Measurements from ENCODE around the gene WDR18.
A peak's percentile ranks its signal among the peaks of the same experiment; 100 is the strongest.

WDR18 gene

DNA sequence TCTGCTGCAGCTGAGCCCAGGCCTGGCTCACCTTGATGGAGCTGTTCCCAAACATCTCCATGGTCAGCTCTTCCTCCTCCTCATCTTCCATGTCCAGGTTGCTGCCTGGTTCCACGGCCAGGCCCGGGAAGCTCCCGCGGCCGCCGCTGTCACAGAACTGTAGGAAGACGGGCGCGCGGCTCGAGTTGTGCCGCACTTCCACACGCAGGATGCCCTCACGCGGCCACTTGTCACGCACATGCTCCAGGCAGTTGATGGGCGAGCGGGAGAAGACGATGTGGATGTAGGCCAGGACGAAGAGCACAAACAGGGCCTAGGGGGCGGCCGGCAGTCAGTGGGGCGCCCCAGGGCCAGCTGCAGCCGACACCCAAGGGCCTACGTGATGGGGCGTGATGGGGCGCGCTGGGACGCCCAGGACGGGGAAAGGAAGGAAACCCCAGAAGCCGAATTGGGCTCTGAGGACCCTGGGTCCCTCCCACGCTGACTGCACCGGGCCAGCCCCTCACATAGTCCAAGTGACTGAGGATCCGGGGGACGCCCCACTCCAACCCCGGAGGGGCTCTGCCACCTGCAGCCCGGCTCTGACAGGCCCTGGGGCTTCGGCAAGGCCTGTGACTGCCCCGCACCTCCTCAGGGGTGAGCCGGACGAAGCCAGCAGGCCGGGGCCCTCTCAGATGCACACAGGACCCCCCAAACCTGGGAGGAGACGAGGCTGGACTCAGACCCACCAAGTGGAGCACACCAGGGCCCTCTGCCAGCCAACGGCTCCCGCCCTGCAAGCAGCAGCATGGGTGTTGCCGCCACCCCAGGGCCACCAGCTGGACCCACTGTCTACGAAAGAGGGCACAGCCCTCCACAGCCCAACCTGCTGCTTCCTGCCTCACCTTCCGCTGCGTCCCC is 30.3 kb downstream of the WDR18 start:
- no peak overlapping the region for H3K4me3 ChIP-seq (ENCODE audit: low read length)
- H3K36me3 ChIP-seq (ENCODE audit: control insufficient read depth, insufficient read depth, low read length, severe bottlenecking): peaks cover 23% of the 10 kb centered on the region
- H3K27me3 ChIP-seq (replicated peaks; ENCODE audit: control insufficient read depth, insufficient read depth, low read length): no peaks in the 10 kb centered on the region
- H3K9me3 ChIP-seq (ENCODE audit: control insufficient read depth, low read length): no peaks in the 10 kb centered on the region
- H3K9ac ChIP-seq (ENCODE audit: low read length): no peak overlapping the region
- peaks cover 38% of the 10 kb centered on the region for H3K4me1 ChIP-seq (ENCODE audit: control insufficient read depth, insufficient read depth, low read length)
- DNase-seq (ENCODE audit: low read depth): no peak

DNA sequence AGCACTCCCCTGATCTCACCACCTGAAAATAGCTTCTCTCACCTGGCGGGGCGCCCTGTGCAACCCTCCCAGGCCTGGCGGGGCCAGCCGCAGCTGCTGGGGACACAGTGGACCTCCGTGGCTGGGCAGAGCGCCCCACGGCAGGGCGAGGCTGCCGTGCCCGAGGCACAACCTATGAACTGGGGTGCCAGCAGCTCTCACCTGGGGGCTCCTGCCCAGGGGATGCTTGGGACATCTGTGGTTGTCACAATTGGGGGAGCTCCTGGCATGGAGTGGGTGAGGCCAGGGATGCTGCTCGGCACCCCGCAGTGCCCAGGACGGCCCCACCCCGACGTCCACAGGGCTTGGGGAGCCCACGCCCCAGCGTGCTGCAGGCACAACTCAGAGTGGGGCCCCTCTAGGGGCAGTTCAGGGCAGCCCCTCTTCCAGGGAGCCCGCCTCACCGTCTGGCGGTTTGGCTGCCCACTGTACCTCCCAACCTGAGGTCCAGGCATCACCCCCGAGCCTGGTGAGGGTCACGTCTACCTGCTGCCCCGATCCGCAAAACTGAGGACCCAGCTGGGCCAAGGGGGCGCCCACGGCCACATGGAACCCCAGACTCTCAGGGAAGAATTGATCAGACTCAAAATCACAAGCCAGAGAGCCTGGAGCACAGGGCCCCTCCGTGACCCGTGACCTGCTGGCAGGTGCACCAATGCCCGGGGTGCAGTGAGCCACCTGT is 31.1 kb downstream of the WDR18 start:
- no peaks in the 10 kb centered on the region for H3K27me3 ChIP-seq (replicated peaks; ENCODE audit: control insufficient read depth, insufficient read depth, low read length)
- peak overlapping the region; percentile 45 for H3K9ac ChIP-seq (ENCODE audit: low read length)
- H3K4me3 ChIP-seq (ENCODE audit: low read length): no peak overlapping the region
- no peak for DNase-seq (ENCODE audit: low read depth)
- peaks cover 40% of the 10 kb centered on the region for H3K4me1 ChIP-seq (ENCODE audit: control insufficient read depth, insufficient read depth, low read length)
- H3K9me3 ChIP-seq (ENCODE audit: control insufficient read depth, low read length): no peaks in the 10 kb centered on the region
- peaks cover 20% of the 10 kb centered on the region for H3K36me3 ChIP-seq (ENCODE audit: control insufficient read depth, insufficient read depth, low read length, severe bottlenecking)

DNA sequence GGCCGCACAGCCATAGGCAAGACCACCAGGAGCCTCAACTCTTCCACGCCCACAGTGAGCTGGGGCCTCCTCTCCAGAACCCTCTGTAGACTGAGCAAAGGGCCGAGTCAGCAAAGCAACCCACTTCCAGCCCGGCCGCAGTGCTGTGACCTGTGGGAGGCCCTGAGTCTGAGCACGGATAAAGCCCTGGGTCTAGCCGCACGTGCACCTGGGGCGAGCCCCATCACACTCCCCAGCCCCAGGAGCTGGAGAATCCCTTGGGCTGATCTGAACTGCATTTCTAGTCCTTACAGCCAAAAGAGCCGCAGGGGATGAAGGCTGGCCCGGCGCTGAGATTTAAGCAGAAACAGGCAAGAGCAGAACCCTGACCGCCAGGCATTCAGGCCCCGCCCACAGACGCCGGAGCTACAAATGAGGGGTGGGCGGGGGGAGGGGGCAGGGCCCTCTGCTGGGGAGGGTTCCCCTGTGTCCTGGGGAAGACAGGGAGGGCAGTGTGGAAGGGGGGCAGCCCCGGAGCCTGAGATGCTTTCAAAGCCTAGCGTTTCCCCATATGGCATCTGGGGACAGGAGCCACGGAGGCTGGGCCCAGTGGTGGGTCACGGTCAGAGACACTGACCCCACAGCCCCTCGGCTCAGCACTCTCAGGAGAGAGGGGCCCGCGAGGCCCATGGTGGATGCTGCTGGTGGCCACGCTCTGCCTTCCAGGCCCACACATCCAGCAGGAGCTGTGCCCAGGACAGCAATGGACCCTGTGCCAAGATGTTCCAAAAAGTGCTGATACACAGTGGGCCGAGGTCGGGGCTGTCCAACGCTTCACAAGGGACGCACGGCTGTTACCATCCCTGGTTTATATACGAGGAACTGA is 31.9 kb downstream of the WDR18 start:
- H3K4me1 ChIP-seq (ENCODE audit: control insufficient read depth, insufficient read depth, low read length): peaks cover 40% of the 10 kb centered on the region
- H3K36me3 ChIP-seq (ENCODE audit: control insufficient read depth, insufficient read depth, low read length, severe bottlenecking): peaks cover 17% of the 10 kb centered on the region
- no peak for DNase-seq (ENCODE audit: low read depth)
- no peaks in the 10 kb centered on the region for H3K27me3 ChIP-seq (replicated peaks; ENCODE audit: control insufficient read depth, insufficient read depth, low read length)
- H3K9me3 ChIP-seq (ENCODE audit: control insufficient read depth, low read length): no peaks in the 10 kb centered on the region
- no peak overlapping the region for H3K4me3 ChIP-seq (ENCODE audit: low read length)
- peak overlapping the region; percentile 45 for H3K9ac ChIP-seq (ENCODE audit: low read length)

DNA sequence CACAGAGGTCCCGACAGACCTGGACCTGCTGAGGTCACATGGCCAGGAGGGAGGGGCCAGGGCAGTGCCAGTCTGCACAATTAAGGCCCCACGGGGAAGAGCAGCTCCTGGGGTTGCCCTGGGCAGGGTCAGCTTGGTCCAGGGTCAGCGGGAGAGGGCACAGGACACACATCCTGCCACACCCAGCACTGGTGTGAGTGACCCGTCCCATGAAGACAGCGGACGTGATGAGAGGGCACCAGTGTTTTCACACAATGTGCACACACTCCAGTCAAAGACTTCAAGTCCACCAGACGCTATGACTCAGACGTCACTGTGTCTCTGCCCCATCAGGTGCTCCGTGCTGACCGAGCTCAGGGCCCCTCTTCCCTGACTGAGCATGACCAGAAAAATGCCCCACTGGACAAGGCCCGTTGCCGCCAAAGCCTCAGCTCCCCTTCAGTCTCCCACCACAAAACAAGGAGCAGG is 32.5 kb downstream of the WDR18 start:
- Histone ChIP-seq H3K9ac (ENCODE audit: low read length) (peak overlapping the region; percentile 51), H3K27me3 (replicated peaks; ENCODE audit: control insufficient read depth, insufficient read depth, low read length) (no peaks in the 10 kb centered on the region), H3K4me1 (ENCODE audit: control insufficient read depth, insufficient read depth, low read length) (peaks cover 40% of the 10 kb centered on the region), H3K4me3 (ENCODE audit: low read length) (no peak overlapping the region), H3K36me3 (ENCODE audit: control insufficient read depth, insufficient read depth, low read length, severe bottlenecking) (peaks cover 15% of the 10 kb centered on the region), H3K9me3 (ENCODE audit: control insufficient read depth, low read length) (no peaks in the 10 kb centered on the region)
- DNase-seq (ENCODE audit: low read depth): peak; percentile 47

DNA sequence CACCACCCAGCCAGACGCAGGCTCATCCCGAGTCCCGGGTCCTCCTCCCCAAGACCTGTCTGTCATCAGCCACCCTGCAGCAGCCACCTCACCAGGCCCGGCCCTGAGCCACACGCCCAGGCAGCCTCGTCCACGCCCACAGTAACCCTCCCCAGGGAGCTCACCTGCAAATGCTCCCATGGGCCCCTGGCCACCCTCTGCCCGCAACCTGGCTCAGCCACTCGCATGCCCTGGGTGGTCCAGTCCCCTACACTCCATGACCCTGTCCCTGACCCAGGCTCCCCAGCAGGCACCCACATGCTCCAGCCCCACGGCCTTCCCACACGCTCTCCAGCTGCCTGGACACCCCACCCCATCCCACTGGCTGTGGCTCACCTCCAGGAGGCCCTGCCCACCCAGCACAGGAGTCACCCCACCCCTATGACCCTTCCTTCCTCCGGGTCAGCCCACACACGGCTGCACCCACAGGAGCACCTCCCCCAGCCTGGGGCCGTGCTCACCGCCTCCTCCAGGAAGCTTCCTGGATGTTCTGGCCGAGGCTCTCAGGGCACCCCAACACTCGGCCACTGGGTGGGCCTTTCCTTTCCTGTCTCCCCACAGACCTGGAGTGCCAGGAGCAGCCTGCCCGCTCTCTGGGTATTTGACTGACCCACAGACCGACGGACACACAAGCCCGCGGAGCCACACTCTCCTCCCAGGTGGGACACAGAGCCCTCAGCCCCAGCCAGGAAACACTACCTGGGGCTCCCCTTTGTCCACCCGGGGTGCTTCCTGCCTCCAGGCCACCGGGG is 33.2 kb downstream of the WDR18 start:
- Histone ChIP-seq H3K27me3 (replicated peaks; ENCODE audit: control insufficient read depth, insufficient read depth, low read length) (no peaks in the 10 kb centered on the region), H3K4me1 (ENCODE audit: control insufficient read depth, insufficient read depth, low read length) (peaks cover 40% of the 10 kb centered on the region), H3K4me3 (ENCODE audit: low read length) (peak overlapping the region; percentile 8), H3K9ac (ENCODE audit: low read length) (peak overlapping the region; percentile 51), H3K36me3 (ENCODE audit: control insufficient read depth, insufficient read depth, low read length, severe bottlenecking) (peaks cover 12% of the 10 kb centered on the region), H3K9me3 (ENCODE audit: control insufficient read depth, low read length) (no peaks in the 10 kb centered on the region)
- no peak for DNase-seq (ENCODE audit: low read depth)

DNA sequence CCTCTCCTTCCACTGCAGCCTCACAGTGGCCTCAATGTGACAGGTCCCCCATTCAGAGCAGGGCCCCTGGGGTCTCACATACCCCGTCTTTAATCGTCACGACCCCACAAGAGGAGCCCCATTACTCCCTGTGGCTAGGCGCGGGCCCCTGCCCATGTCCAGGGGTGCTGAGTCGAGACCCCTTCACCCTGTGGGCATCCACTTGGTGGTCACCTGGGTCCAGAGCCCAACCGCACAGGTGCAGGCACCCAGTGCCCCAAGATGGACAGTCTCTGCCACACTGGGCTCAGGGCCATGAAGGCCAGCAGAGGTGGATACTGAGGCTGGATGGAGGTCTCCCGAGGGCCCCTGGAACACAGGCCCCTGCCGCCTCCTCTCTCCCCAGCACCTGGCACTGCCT is 33.8 kb downstream of the WDR18 start:
- Histone ChIP-seq H3K27me3 (replicated peaks; ENCODE audit: control insufficient read depth, insufficient read depth, low read length) (no peaks in the 10 kb centered on the region), H3K4me1 (ENCODE audit: control insufficient read depth, insufficient read depth, low read length) (peaks cover 40% of the 10 kb centered on the region), H3K4me3 (ENCODE audit: low read length) (no peak overlapping the region), H3K36me3 (ENCODE audit: control insufficient read depth, insufficient read depth, low read length, severe bottlenecking) (peaks cover 11% of the 10 kb centered on the region), H3K9me3 (ENCODE audit: control insufficient read depth, low read length) (no peaks in the 10 kb centered on the region), H3K9ac (ENCODE audit: low read length) (peak overlapping the region; percentile 56)
- DNase-seq (ENCODE audit: low read depth): no peak

DNA sequence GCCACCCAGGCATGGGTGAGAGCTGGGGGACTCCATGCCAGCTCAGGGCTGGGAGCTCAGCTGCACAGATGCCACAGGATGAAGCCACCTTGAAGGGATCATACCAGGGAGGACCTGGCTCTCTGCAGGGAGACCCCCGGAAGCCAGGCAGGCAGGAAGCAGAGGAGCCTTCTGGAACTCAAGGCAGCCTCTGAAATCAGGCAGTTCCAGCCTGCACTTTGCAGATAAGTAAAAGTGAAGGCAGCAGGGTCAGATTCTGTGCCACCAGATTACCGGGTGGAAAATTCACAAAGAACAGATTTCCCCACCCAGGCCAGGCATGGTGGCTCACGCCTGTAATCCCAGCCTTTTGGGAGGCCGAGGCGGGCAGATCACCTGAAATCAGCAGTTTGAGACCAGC is 34.2 kb downstream of the WDR18 start:
- Histone ChIP-seq H3K4me3 (ENCODE audit: low read length) (peak overlapping the region; percentile 93), H3K9ac (ENCODE audit: low read length) (peak overlapping the region; percentile 56), H3K9me3 (ENCODE audit: control insufficient read depth, low read length) (no peaks in the 10 kb centered on the region), H3K36me3 (ENCODE audit: control insufficient read depth, insufficient read depth, low read length, severe bottlenecking) (peaks cover 7% of the 10 kb centered on the region), H3K27me3 (replicated peaks; ENCODE audit: control insufficient read depth, insufficient read depth, low read length) (no peaks in the 10 kb centered on the region), H3K4me1 (ENCODE audit: control insufficient read depth, insufficient read depth, low read length) (peaks cover 43% of the 10 kb centered on the region)
- no peak for DNase-seq (ENCODE audit: low read depth)

DNA sequence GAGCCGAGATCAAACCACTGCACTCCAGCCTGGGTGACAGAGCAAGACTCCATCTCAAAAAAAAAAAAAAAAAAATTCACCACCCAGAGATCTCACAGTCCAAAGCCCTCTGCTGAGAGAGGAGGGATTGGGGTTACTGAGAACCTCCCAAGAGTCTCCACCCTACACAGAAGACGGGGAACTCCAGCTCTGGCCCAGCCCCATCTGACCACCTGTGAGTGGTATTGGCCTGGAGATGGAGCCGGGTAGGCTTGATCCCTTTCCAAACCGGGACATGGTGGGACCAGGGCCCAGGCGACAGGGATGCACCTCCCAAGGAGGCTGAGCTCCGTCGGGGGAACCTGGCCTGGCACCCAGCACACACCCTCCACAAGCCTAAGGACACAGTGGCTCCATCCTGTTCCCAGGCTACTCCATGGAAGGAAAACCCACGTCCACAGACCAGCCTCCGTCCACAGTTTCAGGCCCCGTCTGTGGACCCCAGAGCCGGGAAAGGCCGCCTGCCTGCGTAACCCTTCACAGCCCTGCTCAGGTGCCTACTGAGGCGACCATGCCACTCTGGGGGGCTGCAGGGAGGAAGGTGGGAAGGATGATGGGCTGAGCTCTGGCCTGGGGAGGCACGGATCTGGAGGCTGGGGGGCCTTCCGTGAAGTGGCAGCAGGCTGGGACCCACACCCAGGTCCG is 34.9 kb downstream of the WDR18 start:
- DNase-seq (ENCODE audit: low read depth): no peak
- Histone ChIP-seq H3K9ac (ENCODE audit: low read length) (peak overlapping the region; percentile 96), H3K27me3 (replicated peaks; ENCODE audit: control insufficient read depth, insufficient read depth, low read length) (no peaks in the 10 kb centered on the region), H3K4me1 (ENCODE audit: control insufficient read depth, insufficient read depth, low read length) (peaks cover 43% of the 10 kb centered on the region), H3K9me3 (ENCODE audit: control insufficient read depth, low read length) (no peaks in the 10 kb centered on the region), H3K36me3 (ENCODE audit: control insufficient read depth, insufficient read depth, low read length, severe bottlenecking) (no peaks in the 10 kb centered on the region), H3K4me3 (ENCODE audit: low read length) (peak overlapping the region; percentile 93)

DNA sequence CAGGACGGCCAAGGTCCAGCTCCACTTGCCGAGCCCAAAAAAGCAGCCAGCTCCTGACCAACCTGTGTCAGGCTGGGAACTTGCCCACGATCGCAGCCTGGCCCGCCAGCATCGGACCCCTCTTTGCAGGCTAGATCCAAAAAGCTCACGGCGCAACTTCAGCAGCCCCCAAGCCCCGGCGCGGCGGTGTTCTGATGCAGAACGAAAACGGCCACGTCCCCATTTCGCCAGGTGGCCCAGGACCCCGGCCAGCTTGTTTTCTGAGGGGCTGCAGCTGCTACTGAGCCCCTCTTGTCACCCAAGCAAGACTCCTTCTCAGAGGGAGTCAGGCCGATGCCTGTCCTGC is 35.4 kb downstream of the WDR18 start:
- Histone ChIP-seq H3K9ac (ENCODE audit: low read length) (peak overlapping the region; percentile 96), H3K9me3 (ENCODE audit: control insufficient read depth, low read length) (no peaks in the 10 kb centered on the region), H3K4me1 (ENCODE audit: control insufficient read depth, insufficient read depth, low read length) (peaks cover 43% of the 10 kb centered on the region), H3K4me3 (ENCODE audit: low read length) (peak overlapping the region; percentile 93), H3K36me3 (ENCODE audit: control insufficient read depth, insufficient read depth, low read length, severe bottlenecking) (no peaks in the 10 kb centered on the region), H3K27me3 (replicated peaks; ENCODE audit: control insufficient read depth, insufficient read depth, low read length) (no peaks in the 10 kb centered on the region)
- no peak for DNase-seq (ENCODE audit: low read depth)
